GM23248 (cell line): Measurements from ENCODE around the gene BCAP31. TPM values are rescaled to one million over a fixed set of nuclear protein-coding genes. Genes with fewer than 3 reads are reported as not detected.

Experiments
- DNase-seq: peaks from one replicate; pipeline ENCODE4 v3.0.0-alpha.2; 2015
- H2AFZ ChIP-seq: fragments of 200-600 bp; sonication (generic); 2 replicates; pipeline ENCODE4 v1.6.1; 2016; ENCODE audit warnings: antibody characterized with exemption
- H3F3A ChIP-seq: fragments of 200-600 bp; sonication (generic); 2 replicates; pipeline ENCODE4 v1.6.1; 2016; ENCODE audit warnings: mild to moderate bottlenecking, antibody characterized with exemption, mixed run types; ENCODE audit not compliant: insufficient read depth
- H3K27ac ChIP-seq: fragments of 200-600 bp; sonication (generic); 2 replicates; pipeline ENCODE4 v1.5.1; 2016; ENCODE audit warnings: mild to moderate bottlenecking
- H3K27me3 ChIP-seq: fragments of 200-600 bp; sonication (generic); replicated peaks from 2 replicates; pipeline ENCODE4 v1.6.1; 2016; ENCODE audit warnings: mild to moderate bottlenecking; ENCODE audit not compliant: insufficient read depth
- H3K36me3 ChIP-seq: fragments of 200-600 bp; sonication (generic); 2 replicates; pipeline ENCODE4 v1.6.1; 2016; ENCODE audit warnings: low read depth, mild to moderate bottlenecking
- H3K4me1 ChIP-seq: fragments of 200-600 bp; sonication (generic); 2 replicates; pipeline ENCODE4 v1.6.1; 2016; ENCODE audit warnings: mild to moderate bottlenecking; ENCODE audit not compliant: insufficient read depth
- H3K4me2 ChIP-seq: fragments of 200-600 bp; sonication (generic); one replicate; pipeline ENCODE4 v1.6.1; 2016; ENCODE audit warnings: mild to moderate bottlenecking; ENCODE audit not compliant: unreplicated experiment
- H3K4me3 ChIP-seq: fragments of 200-600 bp; sonication (generic); 2 replicates; pipeline ENCODE4 v1.5.1; 2016; ENCODE audit warnings: mild to moderate bottlenecking
- H3K79me2 ChIP-seq: fragments of 200-600 bp; sonication (generic); 2 replicates; pipeline ENCODE4 v1.6.1; 2016; ENCODE audit warnings: mild to moderate bottlenecking; ENCODE audit not compliant: insufficient read depth
- H3K9ac ChIP-seq: fragments of 200-600 bp; sonication (generic); 2 replicates; pipeline ENCODE4 v1.6.1; 2016; ENCODE audit warnings: mild to moderate bottlenecking
- H3K9me2 ChIP-seq: fragments of 200-600 bp; sonication (generic); 2 replicates; pipeline ENCODE4 v1.6.1; 2016; ENCODE audit warnings: mixed run types, mild to moderate bottlenecking, moderate library complexity; ENCODE audit not compliant: insufficient read depth
- H3K9me3 ChIP-seq: fragments of 200-600 bp; sonication (generic); one replicate; pipeline ENCODE4 v1.6.1; 2017; ENCODE audit warnings: low read depth
- H4K20me1 ChIP-seq: fragments of 200-600 bp; sonication (generic); 2 replicates; pipeline ENCODE4 v1.6.0; 2016; ENCODE audit not compliant: insufficient read depth
- EZH2 ChIP-seq: fragments of 200-600 bp; sonication (generic); IDR thresholded peaks from 2 replicates; pipeline ENCODE4 v1.6.1; 2018; ENCODE audit warnings: antibody characterized with exemption, mild to moderate bottlenecking; ENCODE audit not compliant: insufficient read depth, poor library complexity, severe bottlenecking
- EZH2phosphoT487 ChIP-seq: fragments of 200-600 bp; sonication (generic); IDR thresholded peaks from 2 replicates; pipeline ENCODE4 v1.6.1; 2018; ENCODE audit warnings: antibody characterized with exemption, moderate library complexity, mild to moderate bottlenecking, low read depth; ENCODE audit not compliant: insufficient read depth
- WGBS, 2 experiments: methylation state at CpG; one replicate each; pipeline ENCODE4 v1.1.6; 2015 to 2017; ENCODE audit warnings: low lambda C conversion rate in 2 of 2, low coverage in 1 of 2; ENCODE audit errors: missing lambda C conversion rate in 2 of 2; 5-methylcytosine and 5-hydroxymethylcytosine counted together
- in situ Hi-C: fragments of 300-500 bp; cut with MboI; formaldehyde crosslinking; loops from 2 replicates; pipeline ENCODE4 v1.15.0; 2020
- polyA plus RNA-seq: library from polyadenylated mRNA; unstranded; fragments of >200 nt; fragmentation: Nextera tagmentation; extraction: Ambion mirVana; gene quantifications from 2 replicates; pipeline ENCODE4 v1.2.1, GENCODE V29; 2016
- total RNA-seq: library from RNA; depleted of rRNA; stranded (reverse); fragments of >200 nt; shearing (Covaris generic); gene quantifications from 2 replicates; pipeline ENCODE4 v1.2.3, GENCODE V29; 2014

The BCAP31 gene
- total and polyA plus RNA-seq, 2 experiments from 2014 or later, result 180 to 317 TPM

GRCh38 chrX:153668423-153669173 is 55.6 kb downstream of the BCAP31 start:
- in situ Hi-C loops, result loop anchor here (25.0 kb wide), 1 partner anchor 706 kb away; no protein-coding TSS in a partner anchor
- Histone ChIP-seq H4K20me1 (no peaks in the 10 kb centered on the region), H3K9ac (no peak overlapping the region), H3K79me2 (no peaks in the 10 kb centered on the region), H3K27me3 (no peaks in the 10 kb centered on the region), H3K9me2 (no peaks in the 10 kb centered on the region), H3K4me1 (no peaks in the 10 kb centered on the region), H3K4me3 (no peak overlapping the region), H3K4me2 (no peak overlapping the region), H3K27ac (no peak overlapping the region), H3F3A (no peaks in the 10 kb centered on the region), H2AFZ (no peak overlapping the region), H3K36me3 (no peaks in the 10 kb centered on the region), H3K9me3 (no peaks in the 10 kb centered on the region)
- no peak for TF ChIP-seq EZH2phosphoT487
- no peak for TF ChIP-seq EZH2
- DNase-seq, result no peak
- 69 to 85% methylated on average over 7 to 9 of the region's 11 CpGs for WGBS, 2 experiments

GRCh38 chrX:153667956-153668396 is 56.2 kb downstream of the BCAP31 start:
- DNase-seq, result peak; percentile 72
- in situ Hi-C loops, result loop anchor here (25.0 kb wide), 1 partner anchor 706 kb away; no protein-coding TSS in a partner anchor
- no peak overlapping the region for H3K4me3 ChIP-seq
- 8 to 13% methylated on average over 10 to 14 of the region's 14 CpGs for WGBS, 2 experiments
- H3F3A ChIP-seq, result no peaks in the 10 kb centered on the region
- H3K27me3 ChIP-seq, result no peaks in the 10 kb centered on the region
- no peak overlapping the region for H3K27ac ChIP-seq
- H3K79me2 ChIP-seq, result no peaks in the 10 kb centered on the region
- H2AFZ ChIP-seq, result no peak overlapping the region
- no peak overlapping the region for H3K4me2 ChIP-seq
- H4K20me1 ChIP-seq, result no peaks in the 10 kb centered on the region
- H3K9me2 ChIP-seq, result no peaks in the 10 kb centered on the region
- H3K9me3 ChIP-seq, result no peaks in the 10 kb centered on the region
- no peaks in the 10 kb centered on the region for H3K36me3 ChIP-seq
- H3K9ac ChIP-seq, result no peak overlapping the region
- TF ChIP-seq EZH2, result no peak
- H3K4me1 ChIP-seq, result no peaks in the 10 kb centered on the region

GRCh38 chrX:153667281-153667955 is 56.8 kb downstream of the BCAP31 start:
- no peak overlapping the region for H2AFZ ChIP-seq
- no peak overlapping the region for H3K9ac ChIP-seq
- WGBS, 2 experiments, result 44 to 53% methylated on average over 7 to 10 of the region's 11 CpGs
- no peaks in the 10 kb centered on the region for H3K36me3 ChIP-seq
- H3K9me2 ChIP-seq, result no peaks in the 10 kb centered on the region
- H3K27me3 ChIP-seq, result 0 out of 2 replicates have a peak, but pooled peaks cover 4% of the 10 kb centered on the region
- no peak overlapping the region for H3K27ac ChIP-seq
- H3K4me2 ChIP-seq, result no peak overlapping the region
- H4K20me1 ChIP-seq, result no peaks in the 10 kb centered on the region
- H3F3A ChIP-seq, result no peaks in the 10 kb centered on the region
- in situ Hi-C loops, result loop anchor here (25.0 kb wide), 1 partner anchor 705 kb away; no protein-coding TSS in a partner anchor
- no peak for DNase-seq
- no peaks in the 10 kb centered on the region for H3K9me3 ChIP-seq
- TF ChIP-seq EZH2phosphoT487, result no peak
- no peak for TF ChIP-seq EZH2
- H3K4me3 ChIP-seq, result no peak overlapping the region
- no peaks in the 10 kb centered on the region for H3K79me2 ChIP-seq
- no peaks in the 10 kb centered on the region for H3K4me1 ChIP-seq

- H4K20me1 ChIP-seq, result no peaks in the 10 kb centered on the region
- WGBS, 2 experiments, result 47 to 58% methylated on average over 5 to 9 of the region's 9 CpGs
Observed at GRCh38 chrX:153665726-153666306, 58.4 kb downstream of the BCAP31 start.

More at GRCh38 chrX:153665726-153666306, 58.4 kb downstream of the BCAP31 start:
- H3K79me2 ChIP-seq, result no peaks in the 10 kb centered on the region
- H3K36me3 ChIP-seq, result no peaks in the 10 kb centered on the region
- in situ Hi-C loops, result loop anchor here (25.0 kb wide), 1 partner anchor 704 kb away; no protein-coding TSS in a partner anchor
- no peak overlapping the region for H2AFZ ChIP-seq
- no peaks in the 10 kb centered on the region for H3F3A ChIP-seq
- no peaks in the 10 kb centered on the region for H3K9me3 ChIP-seq
- H3K27me3 ChIP-seq, result 0 out of 2 replicates have a peak, but pooled peaks cover 4% of the 10 kb centered on the region
- H3K4me2 ChIP-seq, result no peak overlapping the region
- DNase-seq, result no peak
- no peak overlapping the region for H3K4me3 ChIP-seq
- H3K27ac ChIP-seq, result no peak overlapping the region
- no peaks in the 10 kb centered on the region for H3K4me1 ChIP-seq
- TF ChIP-seq EZH2 (no peak), EZH2phosphoT487 (no peak)
- H3K9ac ChIP-seq, result no peak overlapping the region
- H3K9me2 ChIP-seq, result no peaks in the 10 kb centered on the region
